Gastroesophageal sphincter (tissue), 3 donors: ENCODE data around the gene PYCARD.

Source experiments
- EP300 ChIP-seq: sonication (generic); formaldehyde crosslinking; IDR thresholded peaks from one replicate; pipeline ENCODE4 v1.6.1; 2017; ENCODE audit warnings: antibody characterized with exemption, mild to moderate bottlenecking
- POLR2AphosphoS5 ChIP-seq: sonication (generic); formaldehyde crosslinking; IDR thresholded peaks from one replicate; pipeline ENCODE4 v1.6.1; 2017; ENCODE audit warnings: antibody characterized with exemption
- TF ChIP-seq, protein P1 (sequence below), 4 experiments: fragments of 200-600 bp in 2 of 4; fragments of 450-650 bp in 2 of 4; sonication (generic) in 1 of 4; IDR thresholded peaks; one replicate each; pipeline ENCODE4 v1.5.1; 2017 to 2019; ENCODE audit warnings: antibody characterized with exemption in 4 of 4, mild to moderate bottlenecking in 2 of 4, moderate library complexity in 2 of 4

DNA sequence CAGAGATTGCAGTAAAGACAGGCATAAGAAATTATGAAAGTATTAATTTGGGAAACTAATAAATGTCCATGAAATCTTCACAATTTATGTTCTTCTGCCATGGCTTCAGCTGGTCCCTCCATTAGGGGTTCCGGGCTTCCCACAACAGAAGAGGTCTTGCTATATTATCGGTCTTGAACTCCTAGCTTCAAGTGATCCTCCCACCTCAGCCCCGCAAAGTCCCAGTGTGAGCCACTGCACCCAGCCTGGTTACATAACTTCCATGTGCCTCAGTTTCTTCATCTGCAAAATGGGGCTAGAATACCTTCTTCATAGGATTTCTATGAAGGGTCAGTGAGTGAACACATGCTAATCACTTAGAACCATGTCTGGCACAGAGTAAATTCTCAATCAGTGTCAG is 43.7 kb upstream of the PYCARD start:
- TF ChIP-seq, protein P1, sequence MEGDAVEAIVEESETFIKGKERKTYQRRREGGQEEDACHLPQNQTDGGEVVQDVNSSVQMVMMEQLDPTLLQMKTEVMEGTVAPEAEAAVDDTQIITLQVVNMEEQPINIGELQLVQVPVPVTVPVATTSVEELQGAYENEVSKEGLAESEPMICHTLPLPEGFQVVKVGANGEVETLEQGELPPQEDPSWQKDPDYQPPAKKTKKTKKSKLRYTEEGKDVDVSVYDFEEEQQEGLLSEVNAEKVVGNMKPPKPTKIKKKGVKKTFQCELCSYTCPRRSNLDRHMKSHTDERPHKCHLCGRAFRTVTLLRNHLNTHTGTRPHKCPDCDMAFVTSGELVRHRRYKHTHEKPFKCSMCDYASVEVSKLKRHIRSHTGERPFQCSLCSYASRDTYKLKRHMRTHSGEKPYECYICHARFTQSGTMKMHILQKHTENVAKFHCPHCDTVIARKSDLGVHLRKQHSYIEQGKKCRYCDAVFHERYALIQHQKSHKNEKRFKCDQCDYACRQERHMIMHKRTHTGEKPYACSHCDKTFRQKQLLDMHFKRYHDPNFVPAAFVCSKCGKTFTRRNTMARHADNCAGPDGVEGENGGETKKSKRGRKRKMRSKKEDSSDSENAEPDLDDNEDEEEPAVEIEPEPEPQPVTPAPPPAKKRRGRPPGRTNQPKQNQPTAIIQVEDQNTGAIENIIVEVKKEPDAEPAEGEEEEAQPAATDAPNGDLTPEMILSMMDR (IDR thresholded peaks at IDR 0.05): no peak
- TF ChIP-seq POLR2AphosphoS5 (no peak), EP300 (no peak)
